T-helper 1 cell (primary cell): Measurements from ENCODE around the gene IER2.

Experiments used
- DNase-seq, 5 donors: peaks; one replicate each; pipeline ENCODE4 v3.0.0-alpha.2; 2012 to 2020

The IER2 gene

GRCh38 chr19:13119627-13120026, 30.6 kb upstream of the IER2 start:
- DNase-seq = no peak

GRCh38 chr19:13120031-13120430, 30.2 kb upstream of the IER2 start:
- no peak for DNase-seq

DNA sequence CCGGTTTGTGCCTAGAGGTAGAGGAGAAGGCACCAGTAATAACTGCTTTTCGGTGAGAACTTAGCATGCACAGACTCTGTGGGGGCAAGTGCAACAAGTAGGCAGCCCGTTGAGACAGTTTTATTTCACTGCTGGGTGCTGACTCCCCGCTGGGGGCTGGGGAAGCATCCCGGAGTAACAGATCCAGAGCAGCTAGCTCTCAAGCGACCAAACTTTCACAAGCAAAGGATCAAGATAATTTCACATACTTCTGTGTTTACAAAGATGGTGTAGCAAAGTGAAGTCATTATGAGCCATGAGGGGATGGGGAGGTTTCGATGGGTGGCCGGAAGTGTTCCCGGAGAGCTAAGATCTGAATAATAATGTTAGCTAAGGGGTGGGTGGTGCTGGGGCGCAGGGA, 29.4 kb upstream of the IER2 start:
- no peak for DNase-seq

- no peak for DNase-seq
These were observed 28.5 kb upstream of the IER2 start for GRCh38 chr19:13121551-13122274.

GRCh38 chr19:13122275-13122878, 27.8 kb upstream of the IER2 start:
- no peak for DNase-seq

GRCh38 chr19:13122980-13123957, 26.9 kb upstream of the IER2 start:
- no peak for DNase-seq

DNA sequence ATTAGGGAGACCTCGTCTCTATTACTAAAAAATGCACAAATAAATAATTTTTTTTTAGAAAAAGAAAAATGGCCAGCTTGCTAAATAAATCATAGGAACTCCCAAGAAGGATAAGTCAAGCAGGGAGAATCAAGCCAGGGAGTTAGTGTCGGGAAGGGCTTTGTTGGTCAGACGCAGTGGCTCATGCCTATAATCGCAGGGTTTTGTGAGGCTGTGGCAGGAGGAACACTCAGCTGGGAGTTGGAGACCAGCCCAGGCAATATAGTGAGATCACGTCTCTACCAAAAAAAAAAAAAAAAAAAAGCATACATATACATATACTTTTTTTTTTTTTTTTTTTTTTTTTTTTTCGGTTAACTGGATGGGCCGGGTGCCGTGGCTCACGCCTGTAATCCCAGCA, 23.2 kb upstream of the IER2 start:
- DNase-seq = no peak

GRCh38 chr19:13127811-13128575, 22.2 kb upstream of the IER2 start:
- DNase-seq = no peak

DNA sequence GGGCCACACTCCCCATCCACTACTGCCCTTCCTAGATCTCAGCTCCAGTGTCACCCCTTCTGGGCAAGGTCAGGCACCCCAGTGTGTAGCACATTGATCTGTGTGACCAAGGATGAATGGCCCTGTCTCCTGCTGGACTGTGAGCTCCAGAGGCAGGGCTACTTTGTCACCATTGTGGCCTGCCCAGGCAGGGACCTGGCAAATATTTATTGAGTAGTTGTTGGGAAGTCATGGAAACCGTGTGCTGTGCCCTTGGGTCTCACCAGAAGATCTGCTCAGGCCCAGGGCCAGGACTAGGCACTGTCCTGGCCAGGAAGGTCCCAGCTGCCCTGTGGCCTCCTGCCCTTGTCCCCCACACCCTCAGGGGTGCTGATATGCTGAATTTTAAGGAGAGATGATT, 21.6 kb upstream of the IER2 start:
- no peak for DNase-seq

GRCh38 chr19:13129384-13129783, 20.8 kb upstream of the IER2 start:
- DNase-seq = no peak

DNA sequence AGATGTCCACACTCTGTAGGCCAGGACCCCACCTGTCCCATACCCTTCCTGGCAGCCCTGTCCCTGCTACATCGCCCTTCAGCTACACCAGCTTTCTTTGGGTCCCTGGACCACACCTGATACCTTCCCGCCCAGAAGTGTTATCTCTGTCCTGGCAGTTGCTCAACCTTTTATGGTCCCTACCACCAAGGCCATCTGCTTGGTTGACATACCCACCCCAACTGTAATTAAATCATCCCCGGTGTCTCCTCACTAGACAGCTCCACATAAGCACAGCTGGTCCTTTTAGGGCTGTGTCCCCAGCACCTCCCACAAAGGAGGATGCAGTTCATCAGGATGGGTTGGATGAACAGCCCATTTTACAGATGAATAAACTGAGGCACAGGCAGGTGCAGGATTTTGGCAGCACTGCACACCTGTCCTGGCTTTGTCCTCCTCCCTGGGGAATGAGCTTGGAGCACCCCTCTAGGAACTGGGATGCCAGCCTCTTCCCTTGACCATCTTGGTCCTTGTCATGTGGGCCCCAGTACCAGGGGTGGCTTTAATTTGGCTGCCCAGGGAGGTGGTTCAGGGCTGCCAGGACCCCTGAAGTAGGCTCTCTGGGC, 19.2 kb upstream of the IER2 start:
- no peak for DNase-seq

GRCh38 chr19:13132471-13133180, 17.6 kb upstream of the IER2 start:
- peak in 3 of 5 donors; percentile 17 to 80 (median 19) for DNase-seq

DNA sequence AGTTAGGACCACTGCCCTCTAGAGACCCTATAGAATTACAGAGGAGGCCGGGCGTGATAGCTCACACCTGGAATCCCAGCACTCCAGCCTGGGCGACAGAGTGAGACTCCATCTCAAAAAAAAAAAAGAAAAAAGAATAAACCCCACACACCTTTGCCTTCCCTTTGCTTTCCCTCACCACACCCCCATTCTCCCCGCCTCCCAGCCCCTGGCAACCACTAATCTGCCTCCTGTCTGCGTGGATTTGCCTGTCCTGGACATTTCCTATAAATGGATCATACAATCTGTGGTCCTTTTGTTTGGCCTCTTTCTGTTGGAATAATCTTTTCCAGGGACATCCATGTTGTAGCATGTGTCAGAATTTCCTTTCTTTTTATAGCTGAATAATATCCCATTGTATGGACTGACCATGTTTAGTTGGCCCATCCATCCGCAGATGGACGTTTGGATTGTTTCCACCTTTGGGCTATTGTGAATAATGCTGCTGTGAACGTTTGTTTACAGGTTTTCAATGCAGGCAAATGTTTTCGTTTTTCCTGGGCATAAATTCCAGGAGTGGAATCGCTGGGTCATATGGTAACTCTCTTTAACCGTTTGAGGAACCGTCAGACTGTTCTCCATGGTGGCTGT, 16.9 kb upstream of the IER2 start:
- DNase-seq = no peak

DNA sequence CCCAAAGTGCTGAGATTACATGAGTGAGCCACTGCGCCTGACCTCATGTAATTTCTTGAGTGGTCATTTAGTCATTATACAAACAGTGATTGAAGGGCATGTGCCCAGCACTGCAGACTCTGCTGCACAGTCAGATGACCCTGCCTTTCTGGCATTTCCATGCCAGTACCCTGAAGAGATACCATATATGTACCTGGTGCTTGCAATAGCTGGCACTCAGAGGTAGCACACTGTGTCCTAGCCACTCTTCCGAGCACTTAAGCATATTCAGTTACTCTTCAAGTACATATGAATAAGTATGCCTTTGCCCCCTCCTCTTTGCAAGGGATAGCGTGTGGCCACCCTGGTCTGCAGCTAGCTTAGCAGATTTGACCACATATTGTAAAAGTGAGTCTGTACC, 15.6 kb upstream of the IER2 start:
- no peak for DNase-seq

GRCh38 chr19:13135068-13136062, 14.8 kb upstream of the IER2 start:
- DNase-seq = no peak

DNA sequence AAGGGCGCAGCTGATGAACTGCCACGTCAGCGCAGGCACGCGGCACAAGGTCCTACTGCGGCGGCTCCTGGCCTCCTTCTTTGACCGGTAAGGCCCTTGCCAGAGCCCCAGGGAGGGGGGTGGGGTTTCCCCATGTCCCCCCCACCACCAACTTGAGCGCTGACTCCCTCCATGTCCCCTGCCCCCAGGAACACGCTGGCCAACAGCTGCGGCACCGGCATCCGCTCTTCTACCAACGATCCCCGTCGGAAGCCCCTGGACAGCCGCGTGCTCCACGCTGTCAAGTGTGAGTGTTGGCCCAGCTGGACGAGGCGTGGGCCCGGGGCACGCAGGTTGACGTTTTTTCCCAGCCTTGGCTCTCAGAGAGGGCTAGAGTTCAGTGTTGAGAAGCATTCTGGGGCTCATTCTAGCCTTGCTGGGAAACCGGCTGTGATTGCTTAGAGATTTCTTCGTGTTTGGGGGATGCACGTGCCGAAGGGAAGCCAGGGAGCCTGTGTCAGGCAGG, 12.9 kb upstream of the IER2 start:
- no peak for DNase-seq

DNA sequence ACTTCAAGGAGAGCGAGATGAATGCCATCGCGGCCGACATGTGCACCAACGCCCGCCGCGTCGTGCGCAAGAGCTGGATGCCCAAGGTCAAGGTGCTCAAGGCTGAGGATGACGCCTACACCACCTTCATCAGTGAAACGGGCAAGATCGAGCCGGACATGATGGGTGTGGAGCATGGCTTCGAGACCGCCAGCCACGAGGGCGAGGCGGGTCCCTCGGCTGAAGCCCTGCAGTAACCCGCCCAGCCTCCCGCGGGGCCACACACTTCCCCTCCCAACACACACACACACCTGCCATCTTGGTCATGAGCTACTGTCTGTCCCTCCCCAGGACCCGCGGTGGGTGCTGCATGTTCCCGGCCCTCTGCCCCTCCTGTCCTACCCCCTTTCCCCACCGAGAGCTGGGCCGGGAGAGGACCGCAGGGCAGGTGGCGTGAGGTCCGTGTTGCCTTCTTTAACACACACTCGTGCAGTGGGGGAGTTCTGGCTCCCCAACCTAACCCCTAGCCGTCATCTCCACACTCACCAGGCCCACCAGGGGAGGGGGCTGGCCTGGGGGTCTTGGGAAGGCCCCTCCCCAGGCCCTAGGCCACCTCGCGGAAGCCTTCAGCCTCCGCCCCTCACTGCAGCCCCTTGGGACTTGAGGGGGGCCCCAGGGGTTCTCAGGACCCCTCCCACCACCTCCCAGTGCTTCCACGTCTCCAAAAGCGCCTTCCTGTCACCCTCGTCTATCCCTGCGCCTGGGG, 11.9 kb upstream of the IER2 start:
- no peak for DNase-seq

DNA sequence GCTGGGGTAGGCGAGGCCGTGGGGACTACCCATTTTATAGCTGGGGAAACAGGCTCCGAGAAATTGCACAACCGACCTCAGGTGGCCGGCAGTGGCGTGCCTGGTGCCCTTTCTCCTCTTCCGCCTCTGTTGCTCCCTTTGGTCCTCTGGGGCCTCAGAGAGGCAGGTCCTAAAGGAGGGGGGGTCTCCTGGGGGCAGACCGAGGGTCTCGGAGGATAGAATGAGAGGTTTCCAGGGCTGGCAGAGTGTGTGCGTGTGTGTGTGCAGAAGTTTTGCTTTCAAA, 11.4 kb upstream of the IER2 start:
- DNase-seq = no peak

DNA sequence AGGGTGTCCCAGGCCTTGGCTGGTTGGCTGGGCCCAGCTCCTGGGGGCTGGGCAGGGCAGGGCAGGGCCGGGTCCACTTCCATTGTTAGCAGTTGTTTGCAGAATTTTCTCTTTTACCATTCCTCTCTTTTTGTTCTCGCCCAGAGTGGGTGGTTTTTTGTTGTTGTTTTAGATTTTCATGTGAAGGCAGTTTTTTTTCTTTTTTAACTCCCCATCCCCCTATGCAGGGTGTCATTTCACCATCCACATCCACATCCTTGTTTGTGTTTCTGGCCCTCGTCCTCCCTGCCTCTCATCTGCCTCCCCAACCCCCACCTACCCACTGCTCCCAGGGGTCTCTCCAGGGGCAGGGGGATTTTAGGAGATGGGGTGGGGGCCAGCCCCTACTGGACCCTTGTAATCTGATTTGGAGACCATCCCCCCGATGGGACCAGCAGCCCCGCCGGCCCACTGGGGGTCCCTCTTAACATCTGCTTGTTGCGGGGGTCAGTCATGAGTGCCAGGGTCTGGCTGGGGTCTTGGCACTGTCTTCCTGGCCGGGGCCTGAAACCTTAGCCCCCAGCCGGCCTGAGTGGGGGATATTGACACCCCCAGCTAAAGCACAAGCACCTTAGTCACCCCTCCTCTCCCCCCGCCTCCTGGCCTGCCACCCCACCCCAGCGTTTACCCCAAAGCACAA, 10.4 kb upstream of the IER2 start:
- no peak for DNase-seq
